GM18502 (cell line): ENCODE measurements around the gene OGDHL.
"Not testable (repeated sequence)": the region's sequence is repeated elsewhere in the genome, so short reads cannot be mapped to it uniquely, and the experiment has no call there.

ENCODE experiments used
- ATAC-seq: cut with Tn5 transposase; IDR thresholded peaks from one replicate; pipeline ENCODE4 v1.9.1; 2021; ENCODE audit warnings: mild to moderate bottlenecking; ENCODE audit not compliant: unreplicated experiment, poor library complexity

The OGDHL gene

GRCh38 chr10:49741108-49741995 is 20.8 kb downstream of the OGDHL start:
- no peak for ATAC-seq

- no peak for ATAC-seq
These were observed 21.6 kb downstream of the OGDHL start for GRCh38 chr10:49740346-49741107.

- ATAC-seq, result no peak
These were observed 22.7 kb downstream of the OGDHL start for GRCh38 chr10:49739426-49739825.

GRCh38 chr10:49738616-49739360 is 23.3 kb downstream of the OGDHL start:
- no peak for ATAC-seq

GRCh38 chr10:49737474-49738201 is 24.5 kb downstream of the OGDHL start:
- no peak for ATAC-seq

- ATAC-seq, result no peak
These were observed 25.5 kb downstream of the OGDHL start for GRCh38 chr10:49736564-49737113.

GRCh38 chr10:49735848-49736563 is 26.1 kb downstream of the OGDHL start:
- no peak for ATAC-seq

GRCh38 chr10:49735161-49735560 is 27.0 kb downstream of the OGDHL start:
- ATAC-seq, result no peak

GRCh38 chr10:49734676-49735075 is 27.4 kb downstream of the OGDHL start:
- no peak for ATAC-seq

- ATAC-seq, result no peak
These were observed 28.3 kb downstream of the OGDHL start for GRCh38 chr10:49733866-49734265.

- no peak for ATAC-seq
These were observed 35.5 kb downstream of the OGDHL start for GRCh38 chr10:49726593-49726992.

- ATAC-seq, result not testable (repeated sequence)
These were observed 47.0 kb downstream of the OGDHL start for GRCh38 chr10:49715157-49715556.

GRCh38 chr10:49713266-49713665 is 48.9 kb downstream of the OGDHL start:
- ATAC-seq, result no peak

- ATAC-seq, result no peak
These were observed 50.6 kb downstream of the OGDHL start for GRCh38 chr10:49711481-49711880.

GRCh38 chr10:49710966-49711365 is 51.2 kb downstream of the OGDHL start:
- ATAC-seq, result no peak

- ATAC-seq, result no peak
These were observed 52.2 kb downstream of the OGDHL start for GRCh38 chr10:49709934-49710333.

- ATAC-seq, result no peak
These were observed 54.5 kb downstream of the OGDHL start for GRCh38 chr10:49707585-49707984.

- ATAC-seq, result no peak
These were observed 61.1 kb downstream of the OGDHL start for GRCh38 chr10:49700997-49701396.

GRCh38 chr10:49700211-49700610 is 61.9 kb downstream of the OGDHL start:
- no peak for ATAC-seq
